GM12878 (cell line): Measurements from ENCODE around the gene GALNT11. TPM values are rescaled to one million over a fixed set of nuclear protein-coding genes. Genes with fewer than 3 reads are reported as not detected.

Experiments used
- ATF3 ChIP-seq: IDR thresholded peaks from 2 replicates; pipeline ENCODE4 v1.6.1; 2011; ENCODE audit warnings: low read depth, mild to moderate bottlenecking, low read length, moderate library complexity, borderline replicate concordance; ENCODE audit errors: extremely low read depth
- BCLAF1 ChIP-seq: fragments of 450-650 bp; IDR thresholded peaks from 2 replicates; pipeline ENCODE4 v1.6.1; 2017; ENCODE audit warnings: antibody characterized with exemption, mild to moderate bottlenecking, moderate library complexity
- CTCF ChIP-seq, 3 experiments: IDR thresholded peaks in 2 of 3; conservative IDR thresholded peaks in 1 of 3; 2 replicates each; pipeline ENCODE4 v1.5.1; 2011; ENCODE audit warnings: low read depth in 3 of 3, low read length in 3 of 3, mild to moderate bottlenecking in 3 of 3, control low read depth in 2 of 3, moderate library complexity in 2 of 3, inconsistent platforms in 1 of 3, mixed read lengths in 1 of 3; ENCODE audit not compliant: control insufficient read depth in 2 of 3, insufficient read depth in 1 of 3; ENCODE audit errors: extremely low read depth in 1 of 3
- ETV6 ChIP-seq, 2 experiments: fragments of 450-650 bp in 1 of 2; IDR thresholded peaks in 1 of 2; conservative IDR thresholded peaks in 1 of 2; 2 replicates each; pipeline ENCODE4 v1.6.1; 2014; ENCODE audit warnings: antibody characterized with exemption in 1 of 2, borderline replicate concordance in 1 of 2, low read depth in 1 of 2, mild to moderate bottlenecking in 1 of 2, moderate library complexity in 1 of 2
- FOXK2 ChIP-seq: fragments of 450-650 bp; IDR thresholded peaks from 2 replicates; pipeline ENCODE4 v1.6.1; 2017; ENCODE audit warnings: mild to moderate bottlenecking, moderate library complexity
- FOXM1 ChIP-seq: IDR thresholded peaks from 2 replicates; pipeline ENCODE4 v1.6.1; 2012; ENCODE audit warnings: low read depth, mild to moderate bottlenecking, inconsistent platforms, low read length, moderate library complexity
- GABPA ChIP-seq: IDR thresholded peaks from 2 replicates; pipeline ENCODE4 v1.6.1; 2014; ENCODE audit warnings: antibody characterized with exemption, low read depth, mild to moderate bottlenecking, inconsistent platforms
- GATAD2B ChIP-seq: fragments of 450-650 bp; conservative IDR thresholded peaks from 2 replicates; pipeline ENCODE4 v1.6.1; 2017; ENCODE audit warnings: low read depth, mild to moderate bottlenecking, moderate library complexity
- HSF1 ChIP-seq: fragments of 150-350 bp; IDR thresholded peaks from 2 replicates; pipeline ENCODE4 v1.6.1; 2014; ENCODE audit warnings: mild to moderate bottlenecking, low read depth, low read length
- IKZF2 ChIP-seq, 2 experiments: fragments of 450-650 bp; IDR thresholded peaks; 2 replicates each; pipeline ENCODE4 v1.6.1; 2017; ENCODE audit warnings: mild to moderate bottlenecking in 2 of 2, moderate library complexity in 2 of 2
- LARP7 ChIP-seq: fragments of 450-650 bp; IDR thresholded peaks from 2 replicates; pipeline ENCODE4 v1.6.1; 2017; ENCODE audit warnings: mild to moderate bottlenecking
- PAX5 ChIP-seq: IDR thresholded peaks from 2 replicates; pipeline ENCODE4 v1.6.1; 2011; ENCODE audit warnings: low read depth, low read length, borderline replicate concordance
- PML ChIP-seq: IDR thresholded peaks from 2 replicates; pipeline ENCODE4 v1.6.1; 2012; ENCODE audit warnings: low read length, inconsistent platforms
- RFX5 ChIP-seq: IDR thresholded peaks from 2 replicates; pipeline ENCODE4 v1.6.1; 2011; ENCODE audit warnings: low read depth, low read length, improper control_type of control experiment
- SMAD5 ChIP-seq: IDR thresholded peaks from 2 replicates; pipeline ENCODE4 v1.6.1; 2016; ENCODE audit warnings: antibody characterized with exemption, low read depth
- SREBF2 ChIP-seq: IDR thresholded peaks from 2 replicates; pipeline ENCODE4 v1.6.1; 2012; ENCODE audit warnings: mild to moderate bottlenecking, low read length
- TBL1XR1 ChIP-seq: IDR thresholded peaks from 2 replicates; pipeline ENCODE4 v1.6.1; 2012; ENCODE audit warnings: low read depth, low read length, improper control_type of control experiment
- ZNF384 ChIP-seq: IDR thresholded peaks from 2 replicates; pipeline ENCODE4 v1.6.1; 2012; ENCODE audit warnings: low read depth, mild to moderate bottlenecking, low read length, improper control_type of control experiment, borderline replicate concordance
- ZNF622 ChIP-seq: fragments of 450-650 bp; IDR thresholded peaks from 2 replicates; pipeline ENCODE4 v1.6.1; 2017; ENCODE audit warnings: mild to moderate bottlenecking, inconsistent platforms
- ZSCAN29 ChIP-seq: fragments of 450-650 bp; IDR thresholded peaks from 2 replicates; pipeline ENCODE4 v1.6.1; 2017; ENCODE audit warnings: mild to moderate bottlenecking, moderate library complexity
- polyA plus RNA-seq, 11 experiments: library from polyadenylated mRNA; depleted of rRNA in 4 of 11; unstranded in 6 of 11; stranded (reverse) in 5 of 11; fragments of >200 nt; fragmentation: Nextera tagmentation in 4 of 11; fragmentation: Illumina TruSeq in 1 of 11; extraction: Ambion mirVana in 4 of 11; extraction: Trizol in 1 of 11; gene quantifications; 1 replicate in 1 of 11; 2 replicates in 10 of 11; pipeline versions ENCODE4 v1.2.1 to v1.2.3, GENCODE V29; 2011 to 2016; ENCODE audit warnings: inconsistent platforms in 2 of 11, missing spikeins in 2 of 11, low read depth in 1 of 11
- total RNA-seq, 4 experiments: library from RNA; depleted of rRNA in 3 of 4; stranded (reverse); fragments of >200 nt in 3 of 4; fragmentation: Illumina TruSeq in 1 of 4; extraction: Trizol in 1 of 4; gene quantifications; 2 replicates each; pipeline versions ENCODE4 v1.2.1 to v1.2.3, GENCODE V29; 2013 to 2021

GALNT11 gene
- total and polyA plus RNA-seq, 10 of the 15 experiments (the other 5 are each of a cell fraction or from before 2014, with no cell fraction given), result 2.0 to 9.5 (median 6.4) TPM

GRCh38 chr7:152158801-152159587 is 133.5 kb downstream of the GALNT11 start (continued):
- TF ChIP-seq PML, result 0 out of 2 replicates have a peak, but pooled peaks have one; percentile 53
- TF ChIP-seq HSF1, result no peak
- TF ChIP-seq CTCF (IDR thresholded peaks at IDR 0.05 in 2 of 3, conservative IDR thresholded peaks at IDR 0.05 in 1 of 3; ENCODE audit: control insufficient read depth in 2 of 3, extremely low read depth in 1 of 3, insufficient read depth in 1 of 3, low read depth in 3 of 3, low read length in 3 of 3), result no peak
- no peak for TF ChIP-seq GABPA
- no peak for TF ChIP-seq BCLAF1
- TF ChIP-seq SREBF2, result no peak
- TF ChIP-seq FOXM1, result peak; percentile 82; the same call in 1 of the 2 replicates
- no peak for TF ChIP-seq ATF3
- peak; percentile 72 for TF ChIP-seq TBL1XR1
- peak; percentile 99 for TF ChIP-seq IKZF2 (IDR thresholded peaks at IDR 0.05)
- TF ChIP-seq LARP7, result no peak
- peak; percentile 96 for TF ChIP-seq GATAD2B
- TF ChIP-seq ZNF384, result no peak
- peak; percentile 73; the same call in 1 of the 2 replicates for TF ChIP-seq PAX5
- TF ChIP-seq ZSCAN29, result no peak
- TF ChIP-seq FOXK2, result no peak
- no peak for TF ChIP-seq SMAD5
- no peak for TF ChIP-seq RFX5
- TF ChIP-seq ZNF622, result no peak
- peak in 1 of 2 experiments; percentile 86; a peak in 2 of 4 replicates for TF ChIP-seq ETV6 (conservative IDR thresholded peaks at IDR 0.05 in 1 of 2, IDR thresholded peaks at IDR 0.05 in 1 of 2; ENCODE audit: borderline replicate concordance in 1 of 2, low read depth in 1 of 2)
